Prostate gland (tissue), 2 donors: ENCODE data around the gene BMP10. TPM values are rescaled to one million over a fixed set of nuclear protein-coding genes. Genes with fewer than 3 reads are reported as not detected.

Source experiments
- DNase-seq: peaks from one replicate; pipeline ENCODE4 v3.0.0-alpha.2; 2019; ENCODE audit warnings: low spot score
- H3K27ac ChIP-seq, 2 donors: fragments of 200-600 bp; sonication (generic); 2 replicates each; pipeline ENCODE4 v1.5.1; 2017 to 2019
- H3K27me3 ChIP-seq: fragments of 200-600 bp; sonication (generic); replicated peaks from 2 replicates; pipeline ENCODE4 v1.5.1; 2019; ENCODE audit not compliant: insufficient read depth
- H3K36me3 ChIP-seq, 2 donors: fragments of 200-600 bp; sonication (generic); 1 replicate in 1 of 2; 2 replicates in 1 of 2; pipeline versions ENCODE4 v1.5.1 to v1.8.1; 2017 to 2019
- H3K4me1 ChIP-seq: fragments of 200-600 bp; sonication (generic); replicated peaks from 2 replicates; pipeline ENCODE4 v1.5.1; 2019
- H3K4me3 ChIP-seq, 2 donors: fragments of 200-600 bp; sonication (generic); 2 replicates each; pipeline ENCODE4 v1.5.1; 2017 to 2019
- H3K9me3 ChIP-seq: fragments of 200-600 bp; sonication (generic); 2 replicates; pipeline ENCODE4 v1.5.1; 2017
- CTCF ChIP-seq, 4 experiments: fragments of 200-600 bp in 2 of 4; fragments of 450-650 bp in 2 of 4; sonication (generic) in 2 of 4; IDR thresholded peaks; 1 replicate in 3 of 4; 2 replicates in 1 of 4; pipeline ENCODE4 v1.5.1; 2016 to 2019; ENCODE audit warnings: antibody characterized with exemption in 4 of 4, mild to moderate bottlenecking in 2 of 4, moderate library complexity in 2 of 4
- POLR2A ChIP-seq: fragments of 450-650 bp; IDR thresholded peaks from one replicate; pipeline ENCODE4 v1.6.1; 2016; ENCODE audit warnings: antibody characterized with exemption, mild to moderate bottlenecking
- POLR2AphosphoS5 ChIP-seq: sonication (generic); formaldehyde crosslinking; IDR thresholded peaks from one replicate; pipeline ENCODE4 v1.6.1; 2017; ENCODE audit warnings: antibody characterized with exemption
- WGBS: methylation state at CpG from one replicate; pipeline ENCODE4 v1.1.5; 2018; 5-methylcytosine and 5-hydroxymethylcytosine counted together
- intact Hi-C: fragments of 100-400 bp; cut with DNase I; formaldehyde crosslinking; loops from one replicate; pipeline ENCODE4 v1.14.2; 2022
- total RNA-seq, 2 donors: library from RNA; depleted of rRNA; stranded (reverse); fragments of >200 nt; gene quantifications; one replicate each; pipeline ENCODE4 v1.1.0, GENCODE V29; 2016

BMP10 gene
- total RNA-seq, 2 donors from 2014 or later = not detected

GRCh38 chr2:68877079-68877772 is 6.0 kb upstream of the BMP10 start:
- no peaks in the 10 kb centered on the region for H3K36me3 ChIP-seq
- TF ChIP-seq POLR2AphosphoS5 (no peak), POLR2A (no peak), CTCF (IDR thresholded peaks at IDR 0.05) (no peak)
- H3K4me1 ChIP-seq = no peaks in the 10 kb centered on the region
- H3K27ac ChIP-seq = no peak overlapping the region
- no peaks in the 10 kb centered on the region for H3K9me3 ChIP-seq
- DNase-seq = no peak
- intact Hi-C loops = no loop called here
- 79% methylated on average over 3 of the region's 3 CpGs for WGBS
- no peaks in the 10 kb centered on the region for H3K27me3 ChIP-seq
- no peak overlapping the region for H3K4me3 ChIP-seq

GRCh38 chr2:68870215-68870614 is 982 bp downstream of the BMP10 start:
- H3K27ac ChIP-seq = no peak overlapping the region
- H3K4me1 ChIP-seq = no peaks in the 10 kb centered on the region
- H3K36me3 ChIP-seq = no peaks in the 10 kb centered on the region
- no peaks in the 10 kb centered on the region for H3K9me3 ChIP-seq
- intact Hi-C loops = no loop called here
- DNase-seq = no peak
- H3K27me3 ChIP-seq = no peaks in the 10 kb centered on the region
- 65% methylated on average over 2 of the region's 2 CpGs for WGBS
- no peak for TF ChIP-seq POLR2AphosphoS5
- TF ChIP-seq CTCF (IDR thresholded peaks at IDR 0.05) = no peak
- no peak for TF ChIP-seq POLR2A
- H3K4me3 ChIP-seq = no peak overlapping the region

- Histone ChIP-seq H3K9me3 (no peaks in the 10 kb centered on the region), H3K4me1 (no peaks in the 10 kb centered on the region), H3K36me3 (no peaks in the 10 kb centered on the region), H3K27ac (no peak overlapping the region), H3K4me3 (no peak overlapping the region), H3K27me3 (no peaks in the 10 kb centered on the region)
- DNase-seq = no peak
- no peak for TF ChIP-seq POLR2A
- no peak for TF ChIP-seq CTCF (IDR thresholded peaks at IDR 0.05)
- TF ChIP-seq POLR2AphosphoS5 = no peak
- intact Hi-C loops = no loop called here
Observed at GRCh38 chr2:68865108-68865507, 6.1 kb downstream of the BMP10 start.

- intact Hi-C loops = no loop called here
- no peaks in the 10 kb centered on the region for H3K36me3 ChIP-seq
- H3K4me3 ChIP-seq = no peak overlapping the region
- H3K27ac ChIP-seq = no peak overlapping the region
- no peak for DNase-seq
- H3K27me3 ChIP-seq = no peaks in the 10 kb centered on the region
- H3K4me1 ChIP-seq = no peaks in the 10 kb centered on the region
- H3K9me3 ChIP-seq = no peaks in the 10 kb centered on the region
- WGBS = 86% methylated on average over 2 of the region's 2 CpGs
- TF ChIP-seq POLR2A (no peak), POLR2AphosphoS5 (no peak), CTCF (IDR thresholded peaks at IDR 0.05) (no peak)
Observed at GRCh38 chr2:68863996-68864395, 7.2 kb downstream of the BMP10 start.

- Histone ChIP-seq H3K9me3 (no peaks in the 10 kb centered on the region), H3K36me3 (no peaks in the 10 kb centered on the region), H3K27ac (no peak overlapping the region), H3K4me3 (no peak overlapping the region), H3K4me1 (no peaks in the 10 kb centered on the region), H3K27me3 (no peaks in the 10 kb centered on the region)
- 71% methylated on average over 7 of the region's 7 CpGs for WGBS
- no peak for DNase-seq
- intact Hi-C loops = no loop called here
- TF ChIP-seq CTCF (IDR thresholded peaks at IDR 0.05) (no peak), POLR2AphosphoS5 (no peak), POLR2A (no peak)
Observed at GRCh38 chr2:68862889-68863288, 8.3 kb downstream of the BMP10 start.
